GM21717 (cell line): ENCODE data around the gene SDR39U1.

Experiments
- ATAC-seq: cut with Tn5 transposase; IDR thresholded peaks from one replicate; pipeline ENCODE4 v1.9.1; 2021; ENCODE audit warnings: mild to moderate bottlenecking, moderate library complexity; ENCODE audit not compliant: unreplicated experiment

The SDR39U1 gene

GRCh38 chr14:24392325-24393091 is 50.1 kb downstream of the SDR39U1 start:
- no peak for ATAC-seq

GRCh38 chr14:24390701-24391468 is 51.7 kb downstream of the SDR39U1 start:
- ATAC-seq = no peak
